ENCODE measurements around the gene PIGC. TPM values are rescaled to one million over a fixed set of nuclear protein-coding genes. Genes with fewer than 3 reads are reported as not detected.

Gene PIGC
- total and polyA plus RNA-seq, 10 of the 15 experiments (the other 5 are each of a cell fraction or from before 2014, with no cell fraction given), result 11.0 to 37.3 (median 19.6) TPM

DNA sequence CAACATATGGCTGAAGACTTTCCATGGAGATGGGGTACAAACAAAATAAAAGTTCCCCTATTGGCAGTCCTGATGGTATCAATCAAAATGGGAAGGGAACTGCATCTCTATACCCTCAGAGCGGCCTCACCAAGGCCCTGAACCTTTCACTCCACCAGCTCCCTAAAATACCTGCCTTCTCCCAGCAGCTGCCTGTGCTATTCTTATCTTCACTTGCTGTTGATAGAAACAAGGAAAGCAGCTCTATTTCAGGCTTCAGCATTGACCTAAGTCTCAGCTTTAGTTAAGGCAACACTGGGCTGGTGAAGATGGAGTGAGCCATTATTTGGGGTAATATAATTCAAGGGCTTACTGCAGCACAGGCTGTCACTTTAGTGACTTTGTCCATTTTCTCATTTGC is 21.7 kb upstream of the PIGC start (continued):
- TF ChIP-seq IKZF2 (IDR thresholded peaks at IDR 0.05) (no peak), SP1 (IDR thresholded peaks at IDR 0.05; ENCODE audit: low read depth, low read length) (no peak)
- TF ChIP-seq, protein P1, sequence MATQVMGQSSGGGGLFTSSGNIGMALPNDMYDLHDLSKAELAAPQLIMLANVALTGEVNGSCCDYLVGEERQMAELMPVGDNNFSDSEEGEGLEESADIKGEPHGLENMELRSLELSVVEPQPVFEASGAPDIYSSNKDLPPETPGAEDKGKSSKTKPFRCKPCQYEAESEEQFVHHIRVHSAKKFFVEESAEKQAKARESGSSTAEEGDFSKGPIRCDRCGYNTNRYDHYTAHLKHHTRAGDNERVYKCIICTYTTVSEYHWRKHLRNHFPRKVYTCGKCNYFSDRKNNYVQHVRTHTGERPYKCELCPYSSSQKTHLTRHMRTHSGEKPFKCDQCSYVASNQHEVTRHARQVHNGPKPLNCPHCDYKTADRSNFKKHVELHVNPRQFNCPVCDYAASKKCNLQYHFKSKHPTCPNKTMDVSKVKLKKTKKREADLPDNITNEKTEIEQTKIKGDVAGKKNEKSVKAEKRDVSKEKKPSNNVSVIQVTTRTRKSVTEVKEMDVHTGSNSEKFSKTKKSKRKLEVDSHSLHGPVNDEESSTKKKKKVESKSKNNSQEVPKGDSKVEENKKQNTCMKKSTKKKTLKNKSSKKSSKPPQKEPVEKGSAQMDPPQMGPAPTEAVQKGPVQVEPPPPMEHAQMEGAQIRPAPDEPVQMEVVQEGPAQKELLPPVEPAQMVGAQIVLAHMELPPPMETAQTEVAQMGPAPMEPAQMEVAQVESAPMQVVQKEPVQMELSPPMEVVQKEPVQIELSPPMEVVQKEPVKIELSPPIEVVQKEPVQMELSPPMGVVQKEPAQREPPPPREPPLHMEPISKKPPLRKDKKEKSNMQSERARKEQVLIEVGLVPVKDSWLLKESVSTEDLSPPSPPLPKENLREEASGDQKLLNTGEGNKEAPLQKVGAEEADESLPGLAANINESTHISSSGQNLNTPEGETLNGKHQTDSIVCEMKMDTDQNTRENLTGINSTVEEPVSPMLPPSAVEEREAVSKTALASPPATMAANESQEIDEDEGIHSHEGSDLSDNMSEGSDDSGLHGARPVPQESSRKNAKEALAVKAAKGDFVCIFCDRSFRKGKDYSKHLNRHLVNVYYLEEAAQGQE (IDR thresholded peaks at IDR 0.05; ENCODE audit: low read depth, low read length), result no peak

- Histone ChIP-seq H2AFZ (ENCODE audit: control insufficient read depth, low read depth, low read length) (no peak overlapping the region), H3K4me2 (ENCODE audit: control insufficient read depth, insufficient read depth) (no peak overlapping the region), H3K27ac (ENCODE audit: control insufficient read depth, insufficient read depth) (no peak overlapping the region), H3K27me3 (replicated peaks in 1 of 2; ENCODE audit: control insufficient read depth in 2 of 2, insufficient read depth in 2 of 2, low read length in 1 of 2) (peaks cover 0 to 3% of the 10 kb centered on the region in 2 experiments), H3K36me3 (ENCODE audit: control insufficient read depth in 2 of 2, insufficient read depth in 2 of 2, low read length in 1 of 2) (no peaks in the 10 kb centered on the region), H3K4me1 (ENCODE audit: control insufficient read depth, insufficient read depth, low read length) (no peaks in the 10 kb centered on the region), H3K4me3 (no peak overlapping the region), H3K9me3 (replicated peaks; ENCODE audit: control insufficient read depth, insufficient read depth, low read length) (no peaks in the 10 kb centered on the region), H4K20me1 (ENCODE audit: control insufficient read depth, insufficient read depth) (no peaks in the 10 kb centered on the region), H3K9ac (ENCODE audit: control insufficient read depth, insufficient read depth, low read length) (no peak overlapping the region), H3K79me2 (ENCODE audit: control insufficient read depth, insufficient read depth, low read length) (no peaks in the 10 kb centered on the region)
- RAD21 ChIA-PET (ENCODE audit: unreplicated experiment), result interaction anchor here (1.3 kb wide), 1 partner anchor 10 kb away, joined by 3 read pairs; no protein-coding TSS in a partner anchor
- SMC1A ChIA-PET (ENCODE audit: uncharacterized antibody, unreplicated experiment), result no interaction called here
- in situ Hi-C loops (cut with MboI), result no loop called here
- TF ChIP-seq, protein P2, sequence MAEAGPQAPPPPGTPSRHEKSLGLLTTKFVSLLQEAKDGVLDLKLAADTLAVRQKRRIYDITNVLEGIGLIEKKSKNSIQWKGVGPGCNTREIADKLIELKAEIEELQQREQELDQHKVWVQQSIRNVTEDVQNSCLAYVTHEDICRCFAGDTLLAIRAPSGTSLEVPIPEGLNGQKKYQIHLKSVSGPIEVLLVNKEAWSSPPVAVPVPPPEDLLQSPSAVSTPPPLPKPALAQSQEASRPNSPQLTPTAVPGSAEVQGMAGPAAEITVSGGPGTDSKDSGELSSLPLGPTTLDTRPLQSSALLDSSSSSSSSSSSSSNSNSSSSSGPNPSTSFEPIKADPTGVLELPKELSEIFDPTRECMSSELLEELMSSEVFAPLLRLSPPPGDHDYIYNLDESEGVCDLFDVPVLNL (IDR thresholded peaks at IDR 0.05; ENCODE audit: low read depth, low read length), result no peak
- ATAC-seq (no peak), FAIRE-seq (no peak), DNase-seq (ENCODE audit: low read depth, low spot score) (no peak)
- WGBS (ENCODE audit: insufficient coverage, insufficient replicate concordance, low lambda C conversion rate, missing lambda C conversion rate), result 100% methylated on average over 1 of the region's 1 CpG
- no TSS peak for BruUV-seq (replicated peaks)
- intact Hi-C loops (cut with micrococcal nuclease; ENCODE audit: unreplicated experiment), result no loop called here
- CTCF ChIA-PET, result interaction anchor here (1.1 to 1.3 kb wide), 3 partner anchors 11 to 266 kb away, joined by 3 read pairs; no protein-coding TSS in a partner anchor
- POLR2A ChIA-PET, result no interaction called here
Measured at GRCh38 chr1:172460887-172461315, 17.0 kb upstream of the PIGC start.

All from GM12878 (cell line).